Measurements from ENCODE around the gene FCHSD2.

DNA sequence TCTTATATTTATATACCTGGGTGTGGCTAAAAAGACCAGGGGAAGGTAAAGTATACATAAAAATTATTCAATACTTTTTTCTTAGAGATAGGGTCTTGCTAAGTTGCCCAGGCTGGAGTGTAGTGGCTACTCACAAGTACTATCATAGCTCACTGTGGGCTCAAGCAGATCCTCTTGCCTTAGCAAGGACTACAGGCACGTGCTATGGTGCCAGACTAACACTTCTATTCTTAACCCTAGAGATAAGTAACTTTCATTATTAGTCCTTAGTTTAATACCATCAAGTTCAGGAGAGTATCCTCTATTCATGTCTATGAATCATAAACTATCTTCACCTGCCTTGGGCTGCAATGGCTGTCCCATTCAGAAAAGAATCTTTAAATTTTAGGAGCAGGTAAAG lies 11.9 kb downstream of the FCHSD2 start:
- TF ChIP-seq YY1 (IDR thresholded peaks at IDR 0.05; ENCODE audit: insufficient read depth, insufficient read length) (no peak), ZNF274 (IDR thresholded peaks at IDR 0.05; ENCODE audit: low read depth, low read length) (no peak), SUZ12 (IDR thresholded peaks at IDR 0.05; ENCODE audit: extremely low read depth, insufficient read depth, insufficient read length) (no peak)

Measured in NT2/D1 (cell line).